Fibroblast of the aortic adventitia (primary cell): ENCODE data around the gene CCDC77. TPM values are rescaled to one million over a fixed set of nuclear protein-coding genes. Genes with fewer than 3 reads are reported as not detected.
A peak's percentile ranks its signal among the peaks of the same experiment; 100 is the strongest.

Source experiments
- DNase-seq: peaks from one replicate; pipeline ENCODE4 v3.0.0-alpha.2; 2010; ENCODE audit warnings: low read depth
- H3K4me3 ChIP-seq: 2 replicates; pipeline ENCODE4 v1.5.1; 2011; ENCODE audit warnings: low read depth, mild to moderate bottlenecking, control low read depth, low read length, moderate library complexity
- total RNA-seq: library from RNA; depleted of rRNA; stranded (reverse); fragments of >200 nt; gene quantifications from 2 replicates; pipeline ENCODE4 v1.2.3, GENCODE V29; 2012; ENCODE audit warnings: low replicate concordance
- TF ChIP-seq, protein P1 (sequence below): IDR thresholded peaks from 2 replicates; pipeline ENCODE4 v1.5.1; 2011; ENCODE audit warnings: mild to moderate bottlenecking, low read length, control low read depth, inconsistent platforms; ENCODE audit not compliant: insufficient read depth

CCDC77 gene
- total RNA-seq, 1 donor, result 15.4 TPM

DNA sequence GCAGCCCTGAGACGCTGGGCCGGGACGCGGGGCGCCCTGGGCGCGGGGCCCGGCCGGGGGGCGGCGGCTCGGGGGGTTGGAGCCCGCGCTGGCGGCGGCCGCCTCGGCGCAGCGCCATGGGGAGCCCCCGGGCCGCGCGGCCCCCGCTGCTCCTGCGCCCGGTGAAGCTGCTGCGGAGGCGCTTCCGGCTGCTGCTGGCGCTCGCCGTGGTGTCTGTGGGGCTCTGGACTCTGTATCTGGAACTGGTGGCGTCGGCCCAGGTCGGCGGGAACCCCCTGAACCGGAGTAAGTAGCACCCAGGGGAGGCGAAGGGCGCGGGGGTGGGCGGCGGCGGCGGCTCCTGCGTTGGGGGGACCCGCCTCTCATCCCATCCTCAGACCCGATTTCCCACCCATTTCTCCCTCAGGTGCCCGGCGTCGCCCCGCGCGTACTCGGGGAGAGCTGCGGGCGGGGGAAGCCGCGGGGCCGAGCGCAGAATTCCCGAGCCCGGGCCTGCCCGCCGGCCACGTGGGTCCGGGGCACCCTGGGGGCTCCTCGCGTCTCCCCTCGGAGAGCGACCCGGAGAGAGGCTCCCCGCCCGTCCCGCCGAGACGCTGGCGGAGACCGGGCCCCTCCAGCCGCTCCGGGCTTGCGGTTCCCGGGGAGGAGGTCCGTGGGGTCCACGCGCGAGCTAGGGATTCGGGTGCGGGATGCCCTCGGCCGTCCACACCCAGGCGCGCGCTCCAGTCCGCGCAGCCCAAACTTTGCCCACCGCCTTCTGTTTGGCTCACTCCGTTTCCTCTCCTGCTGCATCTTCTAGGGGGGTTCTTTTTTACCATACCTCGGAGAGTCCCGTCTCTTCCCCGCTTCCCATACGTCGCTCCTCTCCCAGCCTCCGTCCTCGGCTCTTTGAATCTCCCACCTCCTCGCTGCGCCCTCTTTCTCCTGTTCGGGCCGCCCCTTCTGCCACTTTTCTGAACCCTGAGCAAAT, 59.1 kb downstream of the CCDC77 start:
- no peak for DNase-seq
- TF ChIP-seq, protein P1, sequence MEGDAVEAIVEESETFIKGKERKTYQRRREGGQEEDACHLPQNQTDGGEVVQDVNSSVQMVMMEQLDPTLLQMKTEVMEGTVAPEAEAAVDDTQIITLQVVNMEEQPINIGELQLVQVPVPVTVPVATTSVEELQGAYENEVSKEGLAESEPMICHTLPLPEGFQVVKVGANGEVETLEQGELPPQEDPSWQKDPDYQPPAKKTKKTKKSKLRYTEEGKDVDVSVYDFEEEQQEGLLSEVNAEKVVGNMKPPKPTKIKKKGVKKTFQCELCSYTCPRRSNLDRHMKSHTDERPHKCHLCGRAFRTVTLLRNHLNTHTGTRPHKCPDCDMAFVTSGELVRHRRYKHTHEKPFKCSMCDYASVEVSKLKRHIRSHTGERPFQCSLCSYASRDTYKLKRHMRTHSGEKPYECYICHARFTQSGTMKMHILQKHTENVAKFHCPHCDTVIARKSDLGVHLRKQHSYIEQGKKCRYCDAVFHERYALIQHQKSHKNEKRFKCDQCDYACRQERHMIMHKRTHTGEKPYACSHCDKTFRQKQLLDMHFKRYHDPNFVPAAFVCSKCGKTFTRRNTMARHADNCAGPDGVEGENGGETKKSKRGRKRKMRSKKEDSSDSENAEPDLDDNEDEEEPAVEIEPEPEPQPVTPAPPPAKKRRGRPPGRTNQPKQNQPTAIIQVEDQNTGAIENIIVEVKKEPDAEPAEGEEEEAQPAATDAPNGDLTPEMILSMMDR, result no peak
- H3K4me3 ChIP-seq, result peak overlapping the region; percentile 53

DNA sequence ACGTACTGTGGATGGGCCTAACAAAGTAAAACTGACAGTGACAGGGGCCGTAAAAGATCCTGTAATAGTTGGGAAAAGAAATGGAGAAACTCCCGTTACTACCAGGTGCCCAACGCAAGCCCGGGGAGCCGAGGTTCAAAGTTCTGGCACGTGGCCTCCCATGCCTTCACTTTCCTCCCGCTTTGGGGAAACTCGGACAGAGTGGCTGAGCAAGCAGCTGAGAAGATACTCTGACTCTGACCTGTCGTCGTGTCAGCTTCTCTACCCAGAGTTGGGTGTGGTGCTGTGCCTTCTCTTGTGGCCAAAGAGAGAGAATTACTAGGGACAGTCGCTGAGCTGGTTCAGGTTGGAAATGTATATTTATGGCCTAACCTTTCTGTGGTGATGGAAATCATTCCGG, 60.0 kb downstream of the CCDC77 start:
- no peak overlapping the region for H3K4me3 ChIP-seq
- TF ChIP-seq, protein P1, result no peak
- no peak for DNase-seq

DNA sequence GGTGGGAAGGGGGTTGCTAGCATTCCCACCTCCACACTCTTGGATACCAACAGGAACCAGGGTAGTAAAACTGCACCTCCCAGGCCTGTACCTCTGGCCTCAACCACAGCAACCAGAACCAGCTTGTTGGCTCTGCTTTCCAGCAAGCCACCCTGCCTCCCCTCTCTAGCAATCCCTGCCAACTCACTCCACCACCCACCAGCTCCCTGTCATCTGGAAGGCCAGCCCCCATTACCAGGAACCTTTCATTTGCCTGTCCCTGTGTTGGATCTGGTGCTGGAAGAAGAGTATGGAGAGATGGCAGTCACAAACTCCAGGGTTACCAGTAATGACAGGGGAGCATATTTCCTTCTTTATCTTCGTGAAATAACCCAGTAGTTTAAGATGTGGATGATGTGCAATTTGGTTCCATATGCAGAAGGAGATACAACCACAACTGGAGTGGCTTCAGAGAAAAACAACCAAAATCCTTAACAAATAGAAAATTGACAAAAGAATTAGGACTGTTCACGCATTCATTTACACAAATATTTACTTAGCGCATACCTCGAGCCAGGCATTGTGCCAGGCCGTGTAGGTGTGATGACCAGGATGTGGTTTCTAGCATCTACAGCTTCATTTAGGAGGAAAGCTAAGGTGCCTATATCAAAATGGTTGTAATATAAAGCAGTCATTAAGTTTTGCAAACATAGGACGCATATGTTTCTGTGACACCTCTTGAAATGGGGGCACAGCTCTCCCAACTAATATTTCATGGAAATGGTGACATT, 61.7 kb downstream of the CCDC77 start:
- no peak for DNase-seq
- no peak overlapping the region for H3K4me3 ChIP-seq
- TF ChIP-seq, protein P1, result no peak

DNA sequence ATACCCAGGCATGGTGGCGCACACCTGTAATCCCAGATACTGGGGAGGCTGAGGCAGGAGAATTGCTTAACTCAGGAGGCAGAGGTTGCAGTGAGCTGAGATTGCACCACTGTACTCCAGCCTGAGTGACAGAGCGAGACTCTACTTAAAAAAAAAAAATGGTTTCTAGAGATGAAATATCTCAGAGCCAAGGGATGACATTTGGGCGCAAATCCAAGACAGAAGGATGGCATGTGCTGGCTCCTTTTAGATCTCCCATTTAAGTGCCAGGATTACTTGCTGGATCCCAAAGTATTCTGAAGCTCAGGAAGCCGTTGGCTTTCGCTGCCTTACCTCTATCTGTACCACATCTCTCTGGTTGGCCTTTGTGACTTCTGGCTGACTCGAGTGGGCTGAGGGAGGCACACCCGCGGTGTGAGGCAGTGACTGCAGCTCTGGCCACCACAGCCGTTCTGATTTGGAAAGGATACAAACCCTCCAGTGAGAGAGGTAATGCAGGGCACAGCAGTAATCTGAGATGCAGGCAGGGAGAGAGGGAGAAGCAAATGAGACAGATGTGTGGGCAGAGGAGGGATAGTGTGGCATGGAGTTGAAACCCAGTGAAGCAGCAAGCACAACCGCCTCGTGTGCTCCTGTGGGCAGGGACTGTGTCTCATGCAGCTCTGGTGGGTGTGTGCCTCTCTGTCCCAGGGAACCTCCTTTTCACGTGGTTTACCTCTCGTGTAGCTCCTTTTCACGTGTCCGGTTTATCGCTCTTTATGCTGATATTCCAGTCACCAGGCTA, 63.2 kb downstream of the CCDC77 start:
- H3K4me3 ChIP-seq, result no peak overlapping the region
- TF ChIP-seq, protein P1, result no peak
- no peak for DNase-seq

DNA sequence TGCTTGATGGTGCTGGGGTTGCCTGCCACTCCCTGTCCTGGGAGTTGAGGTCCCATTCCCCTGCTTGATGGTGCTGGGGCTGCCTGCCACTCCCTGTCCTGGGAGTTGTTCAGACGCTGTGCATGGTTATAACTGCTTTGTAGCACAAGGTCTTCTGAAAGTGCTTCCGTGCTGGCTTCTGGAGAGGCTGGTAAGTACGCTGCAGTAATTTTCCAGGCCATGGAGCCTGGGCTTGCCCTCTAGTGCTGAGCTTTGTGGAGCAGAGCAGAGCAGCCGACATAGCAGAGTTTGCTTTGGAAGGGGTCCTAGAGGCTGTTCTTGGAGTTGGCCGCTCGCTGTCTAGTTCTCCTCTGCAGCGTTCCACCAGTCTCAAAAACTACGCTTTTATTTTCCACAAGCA, 64.6 kb downstream of the CCDC77 start:
- peak; percentile 15 for DNase-seq
- TF ChIP-seq, protein P1, result no peak
- H3K4me3 ChIP-seq, result no peak overlapping the region

DNA sequence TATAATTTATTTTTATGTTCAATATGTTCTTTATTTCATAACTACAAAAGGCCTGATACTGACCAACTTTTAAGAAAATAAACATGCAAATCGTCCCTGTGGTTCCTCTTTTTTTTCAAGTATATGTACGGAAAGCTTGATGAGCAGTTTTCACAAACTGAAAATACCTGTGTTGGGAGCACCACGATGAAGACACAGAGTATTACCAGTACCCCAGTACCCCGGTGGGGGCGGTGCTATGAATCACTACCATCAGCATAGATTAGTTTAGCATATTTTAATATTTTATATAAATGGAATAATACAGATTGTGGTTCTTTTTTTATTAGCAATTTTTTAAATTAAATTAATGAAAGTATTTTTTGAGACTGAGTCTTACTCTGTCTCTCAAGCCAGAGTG, 65.3 kb downstream of the CCDC77 start:
- TF ChIP-seq, protein P1, result no peak
- no peak for DNase-seq
- H3K4me3 ChIP-seq, result no peak overlapping the region
